Stimulated activated CD4-positive, alpha-beta T cell treated with anti-CD3 and anti-CD28 coated beads, Interleukin-12 subunit alpha, Interleukin-12 subunit beta, amount 100 ng/mL, for 24 hours (primary cell): ENCODE measurements around the gene FAM53B.

Source experiments
- DNase-seq, 2 experiments: peaks; one replicate each; pipeline ENCODE4 v3.0.0-alpha.2; 2020; ENCODE audit warnings: low read depth in 2 of 2

Gene FAM53B

GRCh38 chr10:124728071-124728829, 15.9 kb downstream of the FAM53B start:
- no peak for DNase-seq

GRCh38 chr10:124727361-124727960, 16.7 kb downstream of the FAM53B start:
- no peak for DNase-seq

GRCh38 chr10:124725791-124726190, 18.4 kb downstream of the FAM53B start:
- no peak for DNase-seq

GRCh38 chr10:124725171-124725631, 19.0 kb downstream of the FAM53B start:
- no peak for DNase-seq

- no peak for DNase-seq
These were observed 19.7 kb downstream of the FAM53B start for GRCh38 chr10:124724279-124725027.

GRCh38 chr10:124723826-124724225, 20.4 kb downstream of the FAM53B start:
- DNase-seq = no peak

- peak; percentile 32 to 45 for DNase-seq
These were observed 21.1 kb downstream of the FAM53B start for GRCh38 chr10:124722798-124723783.

GRCh38 chr10:124721330-124722045, 22.7 kb downstream of the FAM53B start:
- DNase-seq = no peak

- peak in 1 of 2 experiments; percentile 36 for DNase-seq
These were observed 24.8 kb downstream of the FAM53B start for GRCh38 chr10:124719213-124719851.

GRCh38 chr10:124717911-124718741, 26.1 kb downstream of the FAM53B start:
- peak; percentile 54 to 66 for DNase-seq

GRCh38 chr10:124717041-124717757, 27.0 kb downstream of the FAM53B start:
- DNase-seq = no peak

- no peak for DNase-seq
These were observed 27.8 kb downstream of the FAM53B start for GRCh38 chr10:124716369-124716768.

- DNase-seq = no peak
These were observed 28.7 kb downstream of the FAM53B start for GRCh38 chr10:124715439-124715838.

- no peak for DNase-seq
These were observed 30.4 kb downstream of the FAM53B start for GRCh38 chr10:124713679-124714255.

- no peak for DNase-seq
These were observed 31.3 kb downstream of the FAM53B start for GRCh38 chr10:124712704-124713407.

- no peak for DNase-seq
These were observed 33.0 kb downstream of the FAM53B start for GRCh38 chr10:124711145-124711544.

- no peak for DNase-seq
These were observed 33.8 kb downstream of the FAM53B start for GRCh38 chr10:124710266-124710881.
